ENCODE results near the gene ABHD5.

ABHD5 gene

GRCh38 chr3:43686333-43686699, 4.4 kb upstream of the ABHD5 start:
- no peak for DNase-seq (ENCODE audit: low read depth)

DNA sequence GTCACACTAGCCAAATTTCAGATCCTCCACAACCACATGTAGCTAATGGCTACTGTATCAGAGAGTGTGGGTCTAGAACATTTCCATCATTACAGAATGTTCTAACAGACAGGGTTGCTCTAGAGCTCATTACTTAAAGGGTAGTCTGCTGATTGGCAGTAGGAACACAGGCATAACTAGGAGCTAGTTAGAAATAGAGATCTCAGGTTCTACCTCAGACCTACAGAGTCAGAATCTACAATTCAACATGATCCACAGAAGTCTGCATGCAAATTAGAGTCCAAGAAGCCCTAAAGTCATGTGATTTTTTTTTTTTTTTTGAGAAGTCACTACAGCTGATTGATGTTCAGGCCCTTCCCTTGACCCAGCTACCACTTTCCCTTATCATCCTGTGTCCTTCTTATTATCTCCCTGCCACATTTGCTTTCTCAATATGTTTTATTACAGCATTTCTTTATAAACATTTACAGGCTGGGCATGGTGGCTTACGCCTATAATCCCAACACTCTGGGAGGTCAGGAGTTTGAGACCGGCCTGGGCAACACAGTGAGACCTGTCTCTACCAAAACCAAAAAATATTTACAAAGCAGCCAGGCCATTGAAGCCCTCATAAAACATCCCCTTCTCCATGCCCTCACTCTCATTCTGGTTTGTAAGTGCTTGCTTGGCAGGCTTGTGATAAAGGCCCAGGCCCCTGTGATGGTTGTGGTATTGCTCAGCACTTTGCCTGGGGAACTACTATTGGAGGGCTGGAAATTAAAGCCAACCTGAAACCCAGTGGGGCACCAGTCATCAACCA, 3.8 kb upstream of the ABHD5 start:
- no peak for DNase-seq (ENCODE audit: low read depth)

DNA sequence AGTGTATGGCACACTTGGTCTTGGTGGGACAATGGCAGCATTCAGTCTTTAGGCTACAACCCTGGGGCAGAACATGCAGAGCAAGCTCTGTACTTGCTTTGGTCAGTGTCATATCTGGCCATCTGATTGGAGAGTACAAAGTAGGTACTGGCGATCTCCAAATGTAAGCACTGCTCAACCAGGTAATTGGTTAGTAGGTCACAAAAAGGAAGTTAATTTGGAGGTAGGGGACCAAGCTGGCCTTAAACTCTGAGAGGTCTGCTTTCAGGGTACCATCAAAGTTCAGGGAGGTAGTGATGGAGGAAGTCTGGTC, 3.3 kb upstream of the ABHD5 start:
- no peak for DNase-seq (ENCODE audit: low read depth)

GRCh38 chr3:43688245-43688650, 2.5 kb upstream of the ABHD5 start:
- no peak for DNase-seq (ENCODE audit: low read depth)

GRCh38 chr3:43689166-43689565, 1.6 kb upstream of the ABHD5 start:
- DNase-seq (ENCODE audit: low read depth), result no peak

- no peak for DNase-seq (ENCODE audit: low read depth)
These were observed 855 bp upstream of the ABHD5 start for GRCh38 chr3:43689766-43690399.

DNA sequence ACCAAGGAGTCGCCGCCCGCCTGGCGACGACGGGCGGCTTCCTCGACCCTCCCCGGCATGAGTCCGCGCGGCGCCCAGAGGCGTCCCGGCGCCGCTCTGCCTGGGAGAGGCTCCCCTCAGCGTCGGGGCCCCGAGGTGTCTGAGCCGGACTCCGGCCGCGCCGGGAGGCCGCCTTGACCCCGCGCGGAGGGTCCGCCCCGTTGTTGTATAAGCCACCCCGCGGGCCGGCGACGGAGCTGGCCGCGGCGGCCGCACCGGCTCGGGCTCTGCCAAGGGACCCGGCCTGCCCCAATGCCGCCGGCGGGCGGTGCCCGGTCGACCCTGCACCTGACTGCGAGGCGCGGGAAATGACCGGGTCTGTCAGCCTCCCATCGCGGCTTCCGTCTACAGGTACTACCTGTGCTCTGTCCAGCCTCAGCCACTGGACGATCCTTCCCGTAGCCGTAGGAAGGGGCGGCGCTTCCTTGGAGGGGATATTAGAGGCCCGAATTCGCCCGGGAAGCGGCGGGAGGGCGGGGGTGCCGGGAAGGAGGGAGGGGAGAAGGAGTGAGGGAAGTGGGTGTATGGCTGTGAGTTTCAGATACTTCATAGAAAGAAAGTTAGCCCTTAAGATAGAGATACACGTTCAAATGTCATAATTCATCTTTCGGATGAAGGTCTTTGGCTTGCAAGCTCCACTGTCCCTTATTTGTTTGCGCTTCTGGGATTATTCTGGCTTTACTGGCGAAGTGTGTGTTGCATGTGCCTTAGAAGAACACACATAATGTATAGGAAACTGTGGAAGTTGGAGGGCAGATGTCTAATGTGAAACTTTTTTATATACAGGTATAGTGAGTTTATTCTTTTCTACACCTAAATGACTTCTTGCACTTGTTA, 620 bp downstream of the ABHD5 start:
- DNase-seq (ENCODE audit: low read depth), result peak; percentile 37

DNA sequence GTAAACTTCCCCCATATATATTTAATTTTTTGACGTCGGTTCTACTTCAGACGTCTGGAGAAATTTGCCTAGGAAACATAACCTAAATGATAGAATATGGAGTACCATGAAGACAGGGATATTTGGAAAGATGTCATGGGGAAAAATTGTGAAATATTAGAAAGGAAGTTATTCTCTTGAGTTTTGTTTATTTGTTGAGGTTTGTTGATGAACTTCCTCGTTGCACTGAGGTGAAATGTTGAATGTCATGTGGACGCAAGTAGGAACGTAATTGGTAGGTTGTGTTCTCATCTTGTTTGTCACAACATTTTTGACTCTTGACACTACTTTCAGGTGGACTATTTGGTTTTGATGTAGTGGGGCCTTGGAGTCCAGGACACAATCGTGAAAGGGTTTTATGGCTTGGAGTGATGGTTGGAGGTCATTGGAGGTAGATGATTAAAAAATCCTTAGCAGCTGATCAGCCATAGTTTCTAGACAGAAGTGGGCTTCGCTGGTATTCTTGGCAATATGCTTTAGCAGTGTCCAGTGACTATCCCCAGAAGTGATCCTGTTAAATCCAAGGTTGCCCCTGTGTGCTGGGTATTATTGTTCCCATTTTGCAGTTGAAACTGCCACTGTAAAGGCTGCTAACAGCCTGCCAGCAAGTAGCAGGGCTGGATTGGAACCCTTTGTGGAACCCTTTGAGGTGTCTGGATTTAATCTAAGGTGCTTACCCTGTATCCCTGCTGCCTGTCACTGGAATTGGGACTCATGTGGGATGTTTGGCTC, 1.5 kb downstream of the ABHD5 start:
- DNase-seq (ENCODE audit: low read depth), result no peak

DNA sequence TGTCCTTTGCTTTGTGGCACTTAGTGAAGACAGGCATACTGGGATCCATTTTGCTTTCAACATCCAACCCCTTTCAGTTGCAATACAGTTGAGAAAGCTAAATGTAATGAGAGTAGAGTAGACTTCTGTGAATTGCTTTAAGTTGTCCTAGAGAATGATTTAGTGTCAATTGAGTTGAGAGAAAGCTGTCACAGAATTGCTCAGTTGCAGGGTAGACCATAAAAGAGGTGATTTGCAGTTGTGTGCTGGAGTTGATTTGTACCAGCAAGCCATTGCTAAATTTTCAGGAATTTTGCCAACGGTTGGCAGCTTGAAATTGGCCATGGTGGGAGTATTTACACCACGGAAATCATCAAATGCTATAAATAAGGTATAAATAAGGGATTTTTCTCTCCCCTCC, 2.2 kb downstream of the ABHD5 start:
- no peak for DNase-seq (ENCODE audit: low read depth)

GRCh38 chr3:43693594-43693993, 2.9 kb downstream of the ABHD5 start:
- no peak for DNase-seq (ENCODE audit: low read depth)

DNA sequence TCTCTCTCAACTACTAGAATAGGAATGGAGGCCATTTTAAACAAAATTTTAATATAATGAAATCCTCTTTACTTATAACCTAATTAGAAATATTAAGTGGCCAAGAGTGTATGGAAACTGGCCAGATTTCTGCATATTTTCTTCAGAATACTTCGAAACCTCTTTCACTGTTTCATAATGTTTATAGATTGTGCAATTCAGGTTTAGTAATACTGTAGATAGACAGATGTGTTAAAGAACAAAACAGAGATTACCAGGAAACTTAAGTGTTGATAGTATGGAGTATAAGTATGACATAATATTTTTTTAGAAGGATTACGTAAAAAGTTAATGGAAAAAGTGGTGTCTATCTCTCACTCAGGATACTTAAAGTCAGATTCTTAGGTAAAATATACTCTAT, 4.7 kb downstream of the ABHD5 start:
- no peak for DNase-seq (ENCODE audit: low read depth)

- DNase-seq (ENCODE audit: low read depth), result no peak
These were observed 5.1 kb downstream of the ABHD5 start for GRCh38 chr3:43695863-43696262.

- no peak for DNase-seq (ENCODE audit: low read depth)
These were observed 5.7 kb downstream of the ABHD5 start for GRCh38 chr3:43696441-43696840.

DNA sequence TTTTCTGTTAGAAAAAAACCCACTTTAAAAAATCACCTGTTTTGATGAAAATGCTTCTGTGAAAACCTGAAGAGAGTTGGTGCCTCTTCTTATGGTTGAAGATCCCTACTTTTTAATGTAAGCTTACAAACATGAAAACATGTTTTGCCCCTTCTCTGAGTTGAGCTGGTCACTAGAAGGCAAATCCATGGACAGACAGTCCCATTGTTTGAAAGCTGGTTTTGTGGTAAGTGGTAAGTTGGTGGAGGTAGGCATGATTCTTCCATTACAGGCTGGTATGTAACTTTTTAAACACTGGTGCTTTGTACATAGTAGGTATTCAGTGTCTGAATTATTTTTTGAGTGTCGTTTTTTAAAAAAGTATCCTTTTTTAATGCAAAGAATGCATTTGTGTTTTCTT, 6.1 kb downstream of the ABHD5 start:
- no peak for DNase-seq (ENCODE audit: low read depth)

DNA sequence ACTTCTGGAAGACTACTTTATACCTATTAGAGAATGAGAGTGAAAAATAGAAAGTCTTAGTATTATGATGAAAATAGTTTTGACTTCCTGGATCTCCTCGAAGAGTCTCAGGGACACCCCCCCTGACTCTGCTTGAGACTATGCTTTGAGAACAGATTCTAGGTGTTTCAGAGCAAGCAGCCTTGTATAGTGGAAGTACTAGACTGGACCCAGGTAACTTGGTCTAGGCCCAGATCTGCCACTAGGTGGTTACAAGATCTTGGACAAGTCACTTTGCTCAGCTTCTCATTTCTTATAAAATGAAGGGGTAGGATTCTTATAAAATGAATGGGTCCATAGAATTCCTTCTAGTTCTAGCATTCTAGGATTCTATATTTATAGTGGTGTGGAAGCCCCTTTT, 9.1 kb downstream of the ABHD5 start:
- no peak for DNase-seq (ENCODE audit: low read depth)

DNA sequence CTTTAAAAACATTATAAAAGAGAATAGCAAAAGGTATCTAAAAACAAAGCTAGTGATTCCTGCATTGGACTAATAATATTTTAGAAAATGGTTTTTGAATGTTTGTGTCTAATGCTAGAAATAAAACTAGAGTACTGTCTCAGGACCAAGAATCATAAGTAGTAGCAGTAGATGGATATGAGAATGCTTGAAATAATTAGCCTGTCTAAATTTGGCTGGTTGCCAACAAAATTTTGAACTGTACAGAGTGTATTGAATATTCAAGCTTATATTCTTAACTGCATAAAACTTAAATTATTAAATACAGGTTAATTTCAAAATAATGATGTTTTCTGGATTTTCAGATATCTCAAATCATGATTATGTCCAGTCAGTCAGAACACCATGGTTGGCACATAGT, 14.0 kb downstream of the ABHD5 start:
- DNase-seq (ENCODE audit: low read depth), result no peak

DNA sequence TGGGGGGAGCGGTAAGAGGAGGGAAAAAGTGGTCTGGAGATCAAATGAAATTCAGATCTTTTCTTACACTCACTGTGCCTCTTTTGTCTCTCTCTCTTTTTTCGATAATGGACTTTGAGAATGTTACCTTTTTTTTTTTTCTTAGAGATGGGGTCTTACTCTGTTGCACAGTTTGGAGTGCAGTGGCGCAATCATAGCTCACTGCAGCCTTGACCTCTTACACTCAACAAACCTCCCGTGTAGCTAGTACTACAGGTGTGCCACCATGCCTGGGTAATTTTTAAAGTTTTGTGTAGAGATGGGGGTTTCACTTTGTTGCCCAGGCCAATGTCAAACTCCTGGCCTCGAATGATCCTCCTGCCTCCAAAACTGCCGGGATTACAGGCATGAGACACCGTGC, 15.6 kb downstream of the ABHD5 start:
- DNase-seq (ENCODE audit: low read depth), result no peak

DNA sequence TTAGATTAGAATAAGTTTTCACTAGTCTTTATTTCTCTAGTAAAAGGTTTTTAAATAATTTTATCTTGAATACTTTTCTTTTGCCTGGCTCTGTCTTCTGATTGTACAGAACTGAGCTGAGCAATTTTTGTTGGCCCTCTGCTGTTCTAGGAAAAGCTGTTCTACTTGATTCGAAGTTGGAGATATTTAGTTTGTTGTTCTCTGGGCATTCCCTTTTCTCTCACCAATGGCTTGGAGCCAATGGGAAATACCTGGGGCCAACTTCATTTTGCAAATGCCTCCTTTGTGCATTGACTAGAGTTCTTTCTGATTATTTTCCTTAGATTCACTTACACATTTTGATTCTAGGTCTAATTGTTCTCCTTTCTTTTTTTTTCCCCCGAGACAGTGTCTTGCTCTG, 16.5 kb downstream of the ABHD5 start:
- DNase-seq (ENCODE audit: low read depth), result no peak

- DNase-seq (ENCODE audit: low read depth), result no peak
These were observed 17.3 kb downstream of the ABHD5 start for GRCh38 chr3:43707998-43708397.

GRCh38 chr3:43709022-43709421, 18.3 kb downstream of the ABHD5 start:
- DNase-seq (ENCODE audit: low read depth), result no peak

- DNase-seq (ENCODE audit: low read depth), result no peak
These were observed 19.9 kb downstream of the ABHD5 start for GRCh38 chr3:43710607-43711006.

DNA sequence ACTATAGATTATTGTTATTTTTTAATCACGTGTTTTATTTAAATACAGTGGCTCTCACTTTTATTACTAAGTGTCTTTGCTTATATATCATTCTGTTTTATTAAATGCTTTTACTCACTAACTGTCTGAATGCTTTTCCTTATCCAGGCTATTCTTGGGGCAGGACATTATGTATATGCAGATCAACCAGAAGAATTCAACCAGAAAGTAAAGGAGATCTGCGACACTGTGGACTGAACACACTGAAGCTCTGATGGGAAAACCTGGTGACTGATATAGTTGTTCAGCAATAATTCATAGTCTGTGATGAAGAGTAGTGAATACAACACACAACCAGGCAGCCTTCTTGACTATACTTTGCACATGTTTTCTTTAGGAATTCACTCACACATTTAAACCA, 27.6 kb downstream of the ABHD5 start:
- DNase-seq (ENCODE audit: low read depth), result no peak
